HepG2 (cell line): Measurements from ENCODE around the gene PCBP2. TPM values are rescaled to one million over a fixed set of nuclear protein-coding genes. Genes with fewer than 3 reads are reported as not detected.
A peak's percentile ranks its signal among the peaks of the same experiment; 100 is the strongest.

Source experiments
- ATAC-seq: fragments of 200-7000 bp; cut with Tn5 transposase; 3 replicates; pipeline ENCODE4 v1.9.1; 2020; ENCODE audit warnings: mild to moderate bottlenecking, moderate library complexity
- BruUV-seq: library from RNA; stranded (reverse); fragments of 400-500 nt; replicated peaks from 2 replicates; lab custom pipeline; 2021; lab: Mats Ljungman, UMichigan
- CTCF ChIA-PET: fragments of 300-600 bp; formaldehyde crosslinking; extraction: SDS; loops from one replicate; lab custom pipeline; 2021; ENCODE audit warnings: low total read pairs, inconsistent platforms, low intra/inter-chr PET ratio; lab: Yijun Ruan, JAX
- POLR2A ChIA-PET: fragments of 350-600 bp; sonication (Branson Sonifier 250); formaldehyde crosslinking; loops from one replicate; lab custom pipeline; 2020; ENCODE audit warnings: antibody characterized with exemption, inconsistent platforms; lab: Yijun Ruan, JAX
- DNase-seq: peaks from one replicate; pipeline ENCODE4 v3.0.0-alpha.2; 2015; ENCODE audit warnings: low spot score
- FAIRE-seq: peaks from 3 replicates; lab custom pipeline; 2011; peaks lifted over from hg19 to GRCh38; lab: Jason Lieb, UNC
- H2AFZ ChIP-seq: one replicate; pipeline ENCODE4 v1.6.1; 2011; ENCODE audit warnings: low read length, inconsistent platforms
- H3K27ac ChIP-seq: fragments of 300-600 bp; 3 replicates; pipeline ENCODE4 v1.8.0; 2011; ENCODE audit warnings: mixed run types, mild to moderate bottlenecking, mixed read lengths, low read length, inconsistent platforms; ENCODE audit not compliant: insufficient read depth; ENCODE audit errors: extremely low read length
- H3K27me3 ChIP-seq, 2 experiments: fragments of 200-600 bp in 1 of 2; 2 replicates in 1 of 2; 3 replicates in 1 of 2; pipeline versions ENCODE4 v1.6.0 to v1.8.0; 2011; ENCODE audit warnings: low read length in 2 of 2, mild to moderate bottlenecking in 2 of 2, moderate library complexity in 2 of 2, inconsistent platforms in 1 of 2; ENCODE audit not compliant: insufficient read depth in 2 of 2, control insufficient read depth in 1 of 2
- H3K36me3 ChIP-seq, 2 experiments: fragments of 200-600 bp in 1 of 2; replicated peaks in 1 of 2; 2 replicates in 1 of 2; 3 replicates in 1 of 2; pipeline versions ENCODE4 v1.5.1 to v1.8.0; 2011; ENCODE audit warnings: low read length in 2 of 2, inconsistent platforms in 1 of 2; ENCODE audit not compliant: insufficient read depth in 2 of 2, control insufficient read depth in 1 of 2
- H3K4me1 ChIP-seq: 2 replicates; pipeline ENCODE4 v1.5.1; 2012; ENCODE audit warnings: low read length, inconsistent platforms; ENCODE audit not compliant: insufficient read depth
- H3K4me2 ChIP-seq: 2 replicates; pipeline ENCODE4 v1.6.0; 2011; ENCODE audit warnings: low read depth, low read length, inconsistent platforms
- H3K4me3 ChIP-seq, 3 experiments: fragments of 200-600 bp in 1 of 3; sonication (generic), shearing (Covaris generic) in 1 of 3; replicated peaks in 1 of 3; 2 replicates each; pipeline ENCODE4 v1.5.1; 2011 to 2016; ENCODE audit warnings: low read length in 3 of 3, inconsistent platforms in 2 of 3, low read depth in 2 of 3, mild to moderate bottlenecking in 2 of 3, control low read depth in 1 of 3, mixed read lengths in 1 of 3; ENCODE audit not compliant: insufficient read depth in 1 of 3
- H3K79me2 ChIP-seq: one replicate; pipeline ENCODE4 v1.6.1; 2011; ENCODE audit warnings: low read length, inconsistent platforms; ENCODE audit not compliant: insufficient read depth
- H3K9ac ChIP-seq: 2 replicates; pipeline ENCODE4 v1.6.0; 2011; ENCODE audit warnings: mild to moderate bottlenecking, low read depth, low read length, inconsistent platforms; ENCODE audit not compliant: insufficient read depth
- H3K9me3 ChIP-seq: 2 replicates; pipeline ENCODE4 v1.5.1; 2012; ENCODE audit warnings: mild to moderate bottlenecking, low read length
- H4K20me1 ChIP-seq: 2 replicates; pipeline ENCODE4 v1.6.0; 2011; ENCODE audit warnings: inconsistent platforms, mild to moderate bottlenecking, low read length, moderate library complexity; ENCODE audit not compliant: insufficient read depth
- EP300 ChIP-seq, 3 experiments: sonication (generic) in 1 of 3; formaldehyde crosslinking in 1 of 3; IDR thresholded peaks; 2 replicates each; pipeline versions ENCODE4 v1.5.1 to v1.6.1; 2011 to 2020; ENCODE audit warnings: low read depth in 2 of 3, low read length in 2 of 3, borderline replicate concordance in 1 of 3, improper control_type of control experiment in 1 of 3, mild to moderate bottlenecking in 1 of 3, missing genetic modification reagents in 1 of 3, moderate library complexity in 1 of 3
- SP140L ChIP-seq: sonication (generic); formaldehyde crosslinking; IDR thresholded peaks from 2 replicates; pipeline ENCODE4 v1.4.0; 2020; ENCODE audit warnings: missing genetic modification reagents, borderline replicate concordance
- ZNF180 ChIP-seq: sonication (generic); formaldehyde crosslinking; IDR thresholded peaks from 2 replicates; pipeline ENCODE4 v1.4.0; 2020; ENCODE audit warnings: low read depth, missing genetic modification reagents, borderline replicate concordance
- WGBS: methylation state at CpG from one replicate; pipeline ENCODE4 v1.1.6; 2017; ENCODE audit warnings: low lambda C conversion rate; 5-methylcytosine and 5-hydroxymethylcytosine counted together
- in situ Hi-C: cut with HindIII; loops from 2 replicates; pipeline ENCODE4 v1.10.0; 2017; ENCODE audit warnings: low pct_unique_long_range_greater_than_20kb; ENCODE audit not compliant: extremely low pct_ligation_motif_present
- intact Hi-C: fragments of 100-400 bp; cut with micrococcal nuclease; formaldehyde crosslinking; loops from one replicate; pipeline ENCODE4 v1.10.0; 2022; ENCODE audit not compliant: unreplicated experiment
- polyA plus RNA-seq, 8 experiments: library from polyadenylated mRNA; depleted of rRNA in 3 of 8; stranded (reverse) in 7 of 8; unstranded in 1 of 8; fragments of >200 nt; fragmentation: Illumina TruSeq in 4 of 8; extraction: Trizol in 4 of 8; gene quantifications; 2 replicates each; pipeline versions ENCODE4 v1.2.1 to v1.2.3, GENCODE V29; 2011 to 2016; ENCODE audit warnings: low read depth in 4 of 8, missing spikeins in 1 of 8, mixed read lengths in 1 of 8; ENCODE audit not compliant: insufficient read depth in 1 of 8
- total RNA-seq, 5 experiments: library from RNA; depleted of rRNA; stranded (reverse); fragments of >200 nt; fragmentation: Illumina TruSeq; extraction: Trizol; gene quantifications; 2 replicates each; pipeline ENCODE4 v1.2.3, GENCODE V29; 2016; ENCODE audit warnings: low read depth in 1 of 5
- TF ChIP-seq, protein P1 (sequence below): sonication (generic); formaldehyde crosslinking; IDR thresholded peaks from 2 replicates; pipeline ENCODE4 v1.4.0; 2020; ENCODE audit warnings: missing genetic modification reagents
- TF ChIP-seq, protein P2 (sequence below): fragments of 450-650 bp; IDR thresholded peaks from 2 replicates; pipeline ENCODE4 v1.6.1; 2016

Gene PCBP2
- total and polyA plus RNA-seq, 2 of the 13 experiments (the other 11 are each of a cell fraction or from before 2014, with no cell fraction given): 154 to 345 TPM

DNA sequence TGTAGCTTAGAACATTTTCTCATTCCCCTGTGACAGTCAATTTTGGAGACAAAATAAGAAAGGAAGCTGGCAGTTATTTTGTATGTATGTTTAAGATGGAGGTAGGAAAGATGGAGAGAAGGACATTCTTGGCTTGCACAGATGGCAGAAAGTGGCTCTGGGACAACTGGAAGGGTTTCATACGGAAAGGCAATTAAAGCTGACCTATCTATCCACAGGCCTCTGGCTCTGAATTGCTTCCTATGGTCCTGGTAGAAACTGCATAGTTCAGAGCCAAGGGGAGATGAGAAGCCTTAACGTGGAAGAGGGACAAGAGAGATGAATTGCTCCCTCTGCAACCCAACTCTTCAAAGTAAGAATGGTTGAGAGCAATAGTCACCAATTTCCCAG, 63.4 kb downstream of the PCBP2 start (continued):
- no peak for TF ChIP-seq ZNF180 (CRISPR knock-in tag)
- TF ChIP-seq SP140L (CRISPR knock-in tag): no peak
- TF ChIP-seq EP300 (IDR thresholded peaks at IDR 0.05; ENCODE audit: low read depth in 2 of 2, low read length in 2 of 2): no peak
- TF ChIP-seq EP300 (CRISPR knock-in tag; IDR thresholded peaks at IDR 0.05; ENCODE audit: borderline replicate concordance): no peak
- TF ChIP-seq, all 625 proteins: peak for 0

DNA sequence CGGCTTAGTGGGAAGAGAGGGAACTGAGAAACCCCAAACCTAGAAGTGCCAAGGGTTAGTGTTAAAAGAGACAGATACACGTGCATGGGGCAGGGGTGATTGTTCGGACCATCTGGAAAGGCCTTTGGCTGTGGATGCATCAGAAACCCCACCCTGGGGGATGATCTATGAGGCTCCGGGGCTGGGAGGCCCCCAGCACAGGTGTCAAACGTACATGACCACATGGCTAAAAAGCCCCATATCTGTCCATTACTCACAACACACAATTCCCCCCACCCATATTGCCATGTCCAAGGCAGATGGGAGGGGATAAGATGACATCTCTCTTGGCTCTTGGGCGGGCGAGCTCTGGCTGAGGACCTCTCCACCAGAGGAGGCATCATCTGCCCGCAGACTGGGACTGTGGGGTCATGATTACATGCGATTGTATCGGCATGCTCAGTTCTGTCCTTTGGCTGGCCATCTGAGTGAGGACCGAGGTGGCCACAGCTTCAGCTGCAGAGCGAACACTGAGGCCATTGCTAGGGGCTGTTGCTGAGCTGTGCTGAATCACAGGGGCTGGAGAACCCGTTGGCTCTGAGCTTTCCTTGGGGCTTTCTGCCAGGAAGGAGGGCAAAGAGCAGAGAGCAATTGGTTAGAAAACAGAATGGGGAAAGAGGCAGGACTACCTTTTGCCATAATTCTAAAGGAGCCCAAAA, 65.0 kb downstream of the PCBP2 start:
- 93% methylated on average over 13 of the region's 13 CpGs for WGBS
- Histone ChIP-seq H3K79me2 (no peaks in the 10 kb centered on the region), H3K4me2 (no peak overlapping the region), H3K36me3 (peaks cover 20 to 75% of the 10 kb centered on the region in 2 experiments), H3K27ac (no peak overlapping the region), H4K20me1 (no peaks in the 10 kb centered on the region)
- ATAC-seq (no peak), FAIRE-seq (no peak), DNase-seq (no peak)
- ChIA-PET POLR2A (interaction anchor here (1.9 kb wide), 1 partner anchor 16 kb away, joined by 6 read pairs; the partner anchor contains the start of gene TARBP2), CTCF (no interaction called here)
- no TSS peak for BruUV-seq
- in situ Hi-C loops (no loop called here), intact Hi-C loops (no loop called here)
- TF ChIP-seq, protein P1, sequence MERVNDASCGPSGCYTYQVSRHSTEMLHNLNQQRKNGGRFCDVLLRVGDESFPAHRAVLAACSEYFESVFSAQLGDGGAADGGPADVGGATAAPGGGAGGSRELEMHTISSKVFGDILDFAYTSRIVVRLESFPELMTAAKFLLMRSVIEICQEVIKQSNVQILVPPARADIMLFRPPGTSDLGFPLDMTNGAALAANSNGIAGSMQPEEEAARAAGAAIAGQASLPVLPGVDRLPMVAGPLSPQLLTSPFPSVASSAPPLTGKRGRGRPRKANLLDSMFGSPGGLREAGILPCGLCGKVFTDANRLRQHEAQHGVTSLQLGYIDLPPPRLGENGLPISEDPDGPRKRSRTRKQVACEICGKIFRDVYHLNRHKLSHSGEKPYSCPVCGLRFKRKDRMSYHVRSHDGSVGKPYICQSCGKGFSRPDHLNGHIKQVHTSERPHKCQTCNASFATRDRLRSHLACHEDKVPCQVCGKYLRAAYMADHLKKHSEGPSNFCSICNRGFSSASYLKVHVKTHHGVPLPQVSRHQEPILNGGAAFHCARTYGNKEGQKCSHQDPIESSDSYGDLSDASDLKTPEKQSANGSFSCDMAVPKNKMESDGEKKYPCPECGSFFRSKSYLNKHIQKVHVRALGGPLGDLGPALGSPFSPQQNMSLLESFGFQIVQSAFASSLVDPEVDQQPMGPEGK (CRISPR knock-in tag): no peak
- TF ChIP-seq, protein P2, sequence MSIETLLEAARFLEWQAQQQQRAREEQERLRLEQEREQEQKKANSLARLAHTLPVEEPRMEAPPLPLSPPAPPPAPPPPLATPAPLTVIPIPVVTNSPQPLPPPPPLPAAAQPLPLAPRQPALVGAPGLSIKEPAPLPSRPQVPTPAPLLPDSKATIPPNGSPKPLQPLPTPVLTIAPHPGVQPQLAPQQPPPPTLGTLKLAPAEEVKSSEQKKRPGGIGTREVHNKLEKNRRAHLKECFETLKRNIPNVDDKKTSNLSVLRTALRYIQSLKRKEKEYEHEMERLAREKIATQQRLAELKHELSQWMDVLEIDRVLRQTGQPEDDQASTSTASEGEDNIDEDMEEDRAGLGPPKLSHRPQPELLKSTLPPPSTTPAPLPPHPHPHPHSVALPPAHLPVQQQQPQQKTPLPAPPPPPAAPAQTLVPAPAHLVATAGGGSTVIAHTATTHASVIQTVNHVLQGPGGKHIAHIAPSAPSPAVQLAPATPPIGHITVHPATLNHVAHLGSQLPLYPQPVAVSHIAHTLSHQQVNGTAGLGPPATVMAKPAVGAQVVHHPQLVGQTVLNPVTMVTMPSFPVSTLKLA: peak; percentile 63
- TF ChIP-seq, all 625 proteins: peak for 1
- no peaks in the 10 kb centered on the region for H3K4me1 ChIP-seq
- H3K4me3 ChIP-seq: no peak overlapping the region
- H3K9ac ChIP-seq: no peak overlapping the region
- H3K9me3 ChIP-seq: no peaks in the 10 kb centered on the region
- no peaks in the 10 kb centered on the region for H3K27me3 ChIP-seq
- H2AFZ ChIP-seq: no peak overlapping the region
